Prostate gland (tissue), 2 donors: ENCODE results near the gene NPEPPS.

Experiments
- CTCF ChIP-seq, 4 experiments: fragments of 200-600 bp in 2 of 4; fragments of 450-650 bp in 2 of 4; sonication (generic) in 2 of 4; IDR thresholded peaks; 1 replicate in 3 of 4; 2 replicates in 1 of 4; pipeline ENCODE4 v1.5.1; 2016 to 2019; ENCODE audit warnings: antibody characterized with exemption in 4 of 4, mild to moderate bottlenecking in 2 of 4, moderate library complexity in 2 of 4
- POLR2A ChIP-seq: fragments of 450-650 bp; IDR thresholded peaks from one replicate; pipeline ENCODE4 v1.6.1; 2016; ENCODE audit warnings: antibody characterized with exemption, mild to moderate bottlenecking
- POLR2AphosphoS5 ChIP-seq: sonication (generic); formaldehyde crosslinking; IDR thresholded peaks from one replicate; pipeline ENCODE4 v1.6.1; 2017; ENCODE audit warnings: antibody characterized with exemption

GRCh38 chr17:47665655-47666054 is 134.7 kb downstream of the NPEPPS start:
- TF ChIP-seq POLR2AphosphoS5: no peak
- TF ChIP-seq CTCF (IDR thresholded peaks at IDR 0.05): no peak
- no peak for TF ChIP-seq POLR2A
